GM19397 (cell line): Measurements from ENCODE around the gene TMEM151A.
A peak's percentile ranks its signal among the peaks of the same experiment; 100 is the strongest.

Experiments used
- ATAC-seq: cut with Tn5 transposase; IDR thresholded peaks from one replicate; pipeline ENCODE4 v1.9.1; 2021; ENCODE audit warnings: mild to moderate bottlenecking, moderate library complexity; ENCODE audit not compliant: unreplicated experiment

TMEM151A gene

DNA sequence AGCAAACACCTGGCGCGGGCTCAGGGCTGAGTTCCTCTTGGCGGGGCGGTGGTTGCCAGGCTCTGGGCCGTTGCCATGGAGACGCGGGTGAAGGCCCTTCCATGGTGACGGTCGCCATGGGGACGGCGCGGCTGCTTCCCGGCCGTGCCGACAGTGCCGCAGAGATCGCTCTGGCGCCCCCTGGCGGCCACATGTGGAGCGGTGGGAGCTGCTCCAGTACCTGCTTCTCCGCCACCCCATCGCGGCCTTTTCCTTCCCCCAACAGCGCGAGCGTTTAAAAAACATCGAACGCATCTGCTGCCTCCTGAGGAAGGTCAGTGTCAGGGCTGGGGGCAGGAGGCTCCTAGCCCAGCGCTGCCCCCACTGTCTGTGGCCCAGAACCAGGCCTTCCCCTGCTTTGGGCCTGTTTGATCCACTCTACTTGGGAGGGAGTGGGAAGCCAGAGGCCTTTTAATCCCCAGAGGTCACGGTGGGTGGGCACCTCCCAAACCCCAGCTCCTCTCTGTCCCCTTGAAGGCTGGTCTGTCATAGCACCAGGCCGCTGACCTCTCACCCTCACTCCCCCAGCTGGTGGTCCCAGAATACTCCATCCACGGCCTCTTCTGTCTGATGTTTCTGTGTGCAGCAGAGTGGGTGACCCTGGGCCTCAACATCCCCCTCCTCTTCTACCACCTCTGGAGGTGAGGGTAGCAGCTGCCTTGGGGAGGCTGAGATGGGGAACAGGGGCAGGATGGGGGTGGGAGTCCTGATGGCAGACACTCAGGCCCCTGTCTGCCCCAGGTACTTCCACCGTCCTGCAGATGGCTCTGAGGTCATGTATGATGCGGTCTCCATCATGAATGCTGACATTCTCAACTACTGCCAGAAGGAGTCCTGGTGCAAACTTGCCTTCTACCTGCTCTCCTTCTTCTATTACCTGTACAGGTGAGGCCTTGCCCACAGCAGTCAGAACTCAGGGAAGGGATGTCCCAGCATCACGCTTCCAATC lies 8.9 kb upstream of the TMEM151A start:
- ATAC-seq = peak; percentile 81

DNA sequence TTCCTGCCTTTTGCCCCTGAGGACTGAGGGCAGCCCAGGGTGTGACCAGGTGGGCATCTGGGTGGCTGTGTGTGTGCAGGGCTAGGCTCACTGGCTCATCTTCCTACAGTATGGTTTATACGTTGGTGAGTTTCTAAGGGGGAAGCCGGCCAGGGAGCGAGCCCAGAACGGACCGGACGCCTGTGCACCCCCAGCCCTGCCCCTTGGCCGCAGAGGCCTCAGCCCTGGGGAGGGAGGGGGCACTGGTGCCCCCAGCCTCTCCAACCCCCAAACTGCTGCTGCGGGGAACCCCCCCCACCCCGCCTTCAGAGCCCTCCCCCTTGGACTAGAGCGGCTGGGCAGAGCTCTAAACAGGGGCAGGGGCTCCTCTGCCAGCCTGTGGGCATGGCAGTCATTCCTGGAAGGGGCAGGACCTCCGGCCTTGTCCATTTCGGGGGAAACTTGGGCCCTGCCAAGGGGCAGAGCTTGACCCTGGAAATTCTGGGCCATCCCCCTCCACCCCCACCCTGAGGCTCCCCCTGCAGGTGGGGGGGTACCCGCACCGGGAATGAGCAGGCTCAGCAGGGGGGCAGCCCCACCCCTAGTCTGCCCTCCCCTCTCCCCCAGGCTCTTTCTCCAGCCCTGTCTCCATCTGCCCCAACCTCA lies 8.1 kb upstream of the TMEM151A start:
- ATAC-seq = no peak

DNA sequence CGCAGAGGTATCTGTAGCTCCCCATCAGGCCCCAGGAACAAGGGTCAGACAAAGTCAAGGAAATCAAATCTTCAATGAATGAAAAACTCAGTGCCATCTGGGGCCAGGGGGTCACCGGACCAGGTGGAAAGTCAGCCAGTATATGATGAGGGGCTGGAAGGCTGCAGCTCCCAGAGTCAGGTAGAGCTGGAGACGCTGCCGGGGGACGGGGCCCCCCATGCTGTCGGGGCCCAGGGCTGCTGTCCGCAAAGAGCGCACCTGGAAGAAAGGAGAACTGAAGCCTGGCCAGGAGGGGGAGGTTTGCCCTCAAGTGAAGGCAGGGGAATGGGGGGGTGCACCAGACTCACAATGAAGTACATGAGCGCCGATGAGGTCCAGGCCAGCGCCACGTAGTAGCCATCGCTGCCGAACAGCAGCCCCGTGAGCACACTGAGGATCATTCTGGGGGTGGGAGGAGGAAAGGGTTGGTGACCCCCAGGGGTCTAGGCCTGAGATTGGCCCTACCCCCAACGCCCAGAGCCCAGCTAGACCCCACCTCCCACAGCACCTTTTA lies 7.1 kb upstream of the TMEM151A start:
- ATAC-seq = no peak

DNA sequence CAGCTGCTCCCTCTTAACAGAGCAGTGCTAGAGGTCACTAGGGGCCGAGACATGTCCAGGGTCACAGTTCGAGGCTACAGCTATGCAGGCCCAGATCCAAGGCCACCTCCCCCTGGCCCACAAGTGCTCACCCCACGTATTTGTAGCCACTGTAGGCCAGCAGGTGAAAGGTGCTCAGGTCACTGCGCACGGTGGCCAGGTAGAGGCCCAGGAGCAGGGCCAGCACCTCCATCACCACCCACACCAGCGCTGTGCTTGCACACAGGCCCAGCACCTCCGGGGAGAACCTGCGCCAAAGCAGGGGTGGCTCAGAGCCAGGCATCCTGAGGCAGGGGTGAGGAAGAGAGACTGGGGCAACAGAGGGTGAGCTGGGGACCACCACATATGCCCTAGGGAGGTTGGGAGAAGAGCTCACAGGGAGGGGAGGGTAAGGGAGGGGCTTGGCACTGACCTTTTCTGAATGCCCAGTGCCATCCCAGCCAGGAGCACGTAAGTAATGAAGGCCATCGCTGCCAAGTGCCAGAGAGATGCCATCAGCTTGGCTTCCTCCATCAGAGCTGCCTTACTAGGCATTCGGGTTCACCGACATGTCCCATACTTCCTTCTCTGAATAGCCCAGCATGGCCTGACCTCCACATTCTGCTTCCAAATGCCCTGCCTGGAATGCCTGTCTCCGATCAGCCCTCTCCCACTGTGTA lies 6.3 kb upstream of the TMEM151A start:
- no peak for ATAC-seq

DNA sequence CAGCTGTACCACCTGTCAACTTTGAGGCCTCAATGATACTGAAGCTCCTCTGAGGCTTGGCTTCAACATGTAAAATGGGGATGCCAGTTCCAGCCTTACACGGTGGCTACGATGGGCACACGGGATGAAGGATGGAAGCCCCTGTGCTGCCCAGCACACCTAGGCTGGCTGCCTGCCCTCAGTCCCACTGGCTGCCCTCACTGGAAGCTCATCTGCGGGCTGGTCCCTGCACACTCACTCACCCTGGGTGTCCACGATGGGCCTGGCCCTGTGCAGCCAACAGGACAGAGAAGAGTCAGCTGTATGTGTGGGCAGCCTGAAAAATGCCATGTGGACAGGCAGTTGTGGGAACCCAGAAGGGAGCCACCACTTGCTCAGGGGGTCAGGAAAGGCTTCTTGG lies 5.0 kb upstream of the TMEM151A start:
- ATAC-seq = no peak

DNA sequence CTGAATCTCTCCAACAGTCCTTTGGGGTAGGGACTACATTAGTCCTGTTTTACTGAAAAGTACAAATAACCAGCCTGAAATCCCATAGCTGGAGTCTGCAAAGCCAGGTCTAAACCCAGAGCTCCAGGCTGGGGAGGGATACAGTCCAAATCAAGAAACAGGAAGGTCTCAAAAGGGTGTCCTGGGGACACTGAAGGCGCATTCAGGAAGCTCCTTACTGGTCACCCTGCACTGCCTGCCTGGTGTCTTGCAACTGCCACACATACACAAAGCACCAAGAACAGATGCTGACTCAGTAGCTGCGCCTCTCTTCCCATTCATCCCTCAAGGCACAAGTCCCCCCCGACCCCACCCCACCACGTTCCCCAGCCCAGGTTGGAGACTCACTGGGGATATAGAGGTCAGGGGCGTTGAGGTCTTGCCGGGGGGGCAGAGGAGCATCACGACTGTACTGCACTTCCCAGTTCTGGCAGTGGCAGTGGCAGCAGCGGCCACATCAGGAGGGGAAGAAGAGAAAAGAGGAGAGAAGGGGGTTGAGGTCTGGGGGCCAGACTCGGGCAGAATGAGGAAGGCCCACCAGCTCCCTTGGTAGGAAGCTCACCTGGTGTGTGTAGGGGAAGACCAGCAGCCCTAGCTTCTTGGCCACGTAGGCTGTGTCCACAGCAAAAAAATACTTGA lies 4.3 kb upstream of the TMEM151A start:
- no peak for ATAC-seq

DNA sequence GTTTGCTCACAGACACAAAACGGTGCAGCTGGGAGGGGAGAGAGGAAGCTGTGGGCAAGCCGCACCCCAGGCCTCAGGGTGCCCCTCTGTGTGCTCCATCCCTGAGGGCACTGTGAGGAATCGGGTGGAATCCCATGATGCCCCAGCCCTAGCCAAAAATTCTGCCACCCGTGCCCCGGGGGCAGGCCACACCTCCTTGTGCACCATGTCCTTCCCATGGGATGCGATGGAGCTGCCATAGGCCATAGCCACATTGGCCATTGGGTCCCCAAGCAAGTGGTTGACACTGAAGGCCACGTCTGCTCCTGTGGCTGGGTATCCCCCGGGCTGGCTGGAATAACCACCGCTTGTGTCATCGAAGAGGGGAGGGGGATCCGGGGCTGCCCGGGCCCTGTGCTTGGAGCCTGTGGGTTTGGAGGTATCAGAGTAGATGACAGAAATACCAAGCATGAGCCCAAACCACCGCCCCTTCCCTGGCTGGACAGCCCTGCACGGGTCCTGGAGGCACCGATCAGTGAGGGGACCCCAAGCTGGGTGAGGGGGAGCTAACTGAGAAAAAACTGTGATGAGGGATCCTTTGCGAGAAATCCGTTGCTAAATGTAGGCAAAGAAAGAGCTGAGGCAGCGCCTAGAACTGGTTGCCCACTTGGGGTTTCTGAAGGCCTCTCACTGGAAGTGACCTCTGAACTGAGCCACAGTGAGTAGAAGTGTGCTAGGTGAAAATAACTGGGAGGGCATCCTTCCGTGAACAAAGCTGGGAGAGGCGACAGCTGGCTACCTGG lies 3.6 kb upstream of the TMEM151A start:
- no peak for ATAC-seq

DNA sequence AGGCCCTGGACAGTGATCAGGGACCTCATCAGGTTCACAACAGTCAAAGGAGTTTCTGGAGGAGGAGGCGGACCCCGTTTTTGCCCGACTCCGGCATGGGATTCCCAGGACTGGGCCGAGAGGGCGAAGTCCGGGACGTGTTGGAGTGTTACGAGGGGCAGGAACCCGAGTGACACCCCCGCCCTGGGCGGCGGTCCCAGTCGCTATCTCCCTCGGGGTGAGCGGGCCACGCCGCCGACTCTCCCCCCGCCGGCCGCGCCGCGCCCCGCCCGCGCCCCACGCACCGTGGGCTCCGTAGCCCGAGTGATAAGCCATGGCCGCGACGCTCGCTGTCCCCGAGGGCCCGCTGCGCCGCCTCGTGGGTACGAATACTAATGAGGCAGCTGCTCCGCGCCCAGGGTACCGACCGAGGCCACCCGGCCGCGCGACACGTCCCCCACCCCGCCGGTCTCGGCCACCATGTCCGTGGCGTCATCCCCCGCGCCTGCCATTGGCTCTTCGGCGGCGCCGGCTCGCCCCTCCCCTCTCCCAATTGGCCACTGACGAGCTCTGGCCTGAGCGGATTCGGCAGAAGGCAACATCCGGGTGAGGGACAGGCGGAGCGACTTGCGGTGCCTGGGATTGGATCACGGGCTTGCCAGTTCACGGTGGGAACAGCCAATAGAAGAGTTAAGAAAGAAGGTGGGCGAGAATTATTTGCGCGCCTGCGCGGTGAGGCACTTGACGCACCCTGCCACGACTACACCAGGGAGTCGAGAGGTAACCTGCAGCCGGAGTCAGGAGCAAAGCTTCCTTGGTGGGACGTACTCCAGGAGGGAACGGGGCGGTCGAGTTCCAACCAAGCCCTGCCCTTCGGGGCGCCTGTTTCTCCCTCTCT lies 2.8 kb upstream of the TMEM151A start, which contains the start of gene YIF1A:
YIF1A (minus strand) TSS at position 473 of the 877 bp plus-strand sequence; CDS start at position 315, 158 bp downstream.
- peak; percentile 91 for ATAC-seq

DNA sequence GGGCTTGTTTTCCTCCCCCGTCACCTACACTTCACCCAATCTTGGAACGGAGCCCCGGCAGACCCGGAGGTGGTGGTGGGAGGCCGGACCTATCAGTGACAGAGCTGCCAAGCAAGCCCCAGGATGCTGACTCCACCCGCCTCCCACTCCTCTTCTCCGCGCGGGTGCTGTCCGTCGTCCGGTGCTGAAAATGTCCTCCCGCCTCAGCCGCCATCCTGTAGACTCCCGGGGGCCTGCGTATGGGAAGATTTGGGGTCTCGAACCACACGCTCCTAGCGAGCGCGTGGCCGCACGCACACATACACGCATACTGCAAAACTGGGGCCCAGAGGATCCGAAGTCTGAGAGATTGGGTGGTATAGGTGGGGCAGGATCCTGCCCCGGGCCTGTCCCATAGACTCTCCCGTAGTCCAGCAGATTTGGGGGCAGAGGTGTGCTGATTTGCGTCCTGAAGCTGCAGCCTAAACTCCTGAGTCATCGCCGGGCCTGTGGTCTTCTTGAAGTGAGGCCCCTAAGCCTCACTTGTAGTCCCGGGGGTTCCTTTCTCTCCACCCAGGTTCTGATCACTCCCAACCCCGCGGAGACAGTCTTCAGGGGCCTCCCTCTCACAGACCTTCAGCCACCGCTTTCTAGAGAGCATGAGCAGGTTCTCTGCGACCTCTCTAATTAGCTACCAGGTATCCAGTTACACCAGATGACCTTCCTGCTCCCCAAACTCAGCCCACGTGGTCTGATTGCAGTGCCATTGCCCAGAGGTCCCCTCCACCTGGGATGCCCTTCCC lies 2.0 kb upstream of the TMEM151A start:
- peak; percentile 27 for ATAC-seq

DNA sequence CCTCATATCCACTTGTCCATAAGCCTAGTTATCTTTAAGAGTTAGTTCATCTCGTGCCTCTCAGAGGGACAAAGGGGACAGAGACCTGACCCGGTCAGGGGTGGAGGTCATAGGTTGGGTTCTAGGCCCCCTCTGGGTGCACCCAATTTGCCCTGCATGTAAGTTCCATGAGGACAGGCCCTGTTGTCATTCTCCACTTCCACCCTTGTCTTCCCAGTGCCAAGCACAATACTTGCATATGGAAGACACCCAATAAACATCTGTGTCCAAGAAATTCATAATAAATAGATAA lies 1.4 kb upstream of the TMEM151A start:
- no peak for ATAC-seq

DNA sequence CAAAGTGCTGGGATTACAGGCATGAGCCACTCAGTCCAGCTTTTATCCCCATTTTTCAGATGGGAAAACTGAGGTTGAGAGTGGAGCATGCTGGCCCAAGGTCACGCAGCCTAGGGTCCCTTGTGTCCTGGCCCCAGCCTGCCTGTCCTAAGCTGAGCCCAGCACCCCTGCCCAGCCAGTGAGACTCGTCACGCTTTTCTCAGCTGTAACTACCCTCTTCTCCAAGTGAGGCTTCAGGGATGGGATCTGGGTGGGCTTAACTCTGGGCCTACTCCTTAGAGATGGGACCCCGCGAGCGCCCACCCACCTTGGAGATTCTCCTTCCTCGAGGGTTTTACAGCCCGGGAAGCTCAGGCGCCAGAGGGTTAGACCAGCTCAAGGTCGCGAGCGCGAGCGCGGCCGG lies 390 bp upstream of the TMEM151A start:
- ATAC-seq = no peak

DNA sequence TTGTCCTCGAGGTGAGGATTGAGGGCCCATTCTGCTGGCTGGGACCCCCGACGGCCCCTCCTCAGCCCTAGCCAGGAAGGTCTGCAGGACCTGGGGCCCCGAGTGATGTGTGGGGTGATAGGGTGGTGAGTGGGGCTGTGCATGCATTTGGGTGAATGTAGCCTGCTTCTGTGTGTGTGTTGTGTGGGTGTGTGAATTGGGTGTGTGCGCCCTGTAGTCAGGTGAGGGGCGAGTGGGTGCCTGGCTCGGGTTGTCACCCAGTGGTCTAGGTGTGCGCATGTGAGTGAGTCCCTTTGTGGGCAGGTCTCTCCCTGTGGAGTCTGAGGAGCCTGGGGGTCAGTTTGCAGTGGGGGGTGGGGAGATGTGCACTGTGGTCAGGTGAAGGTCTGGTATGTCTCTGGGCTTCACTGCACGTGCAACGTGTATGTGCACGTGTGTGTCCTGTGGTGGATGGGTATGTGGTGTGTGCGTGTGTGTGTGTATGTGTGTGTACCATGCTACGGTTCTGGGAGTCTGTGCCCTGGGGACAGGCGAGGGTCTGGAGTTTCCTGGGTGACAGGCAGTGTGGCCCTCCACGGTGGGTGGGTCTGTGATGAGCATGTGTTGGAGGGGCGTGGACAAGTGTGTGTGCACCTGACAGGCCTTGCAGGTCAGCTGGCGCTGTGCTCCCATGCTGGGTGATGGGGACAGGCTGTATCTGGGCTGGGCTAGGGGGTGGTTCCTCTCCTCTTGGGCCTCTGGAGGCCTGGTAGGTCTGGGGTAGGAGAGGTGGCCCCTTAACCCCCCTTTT lies 1.0 kb downstream of the TMEM151A start:
- ATAC-seq = no peak

DNA sequence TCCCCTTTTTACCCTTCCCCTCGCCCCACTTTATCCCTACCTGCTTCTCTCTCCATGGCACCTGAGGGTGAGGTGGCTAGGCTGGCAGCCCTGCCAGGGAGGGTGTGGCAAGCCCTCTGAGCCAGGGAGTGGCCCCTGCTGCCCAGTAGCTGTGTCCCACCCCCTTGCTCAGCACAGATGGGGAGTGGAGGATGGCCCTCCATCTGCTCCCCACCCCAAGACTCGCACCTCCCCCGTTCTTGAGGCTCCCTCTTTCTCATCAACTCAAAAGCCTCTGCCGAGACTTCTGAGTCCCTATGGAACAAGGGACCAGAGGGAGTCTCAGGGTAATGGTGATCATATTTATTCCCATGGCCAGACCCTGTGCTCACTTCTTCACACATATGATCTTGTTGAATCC lies 1.7 kb downstream of the TMEM151A start:
- ATAC-seq = no peak

DNA sequence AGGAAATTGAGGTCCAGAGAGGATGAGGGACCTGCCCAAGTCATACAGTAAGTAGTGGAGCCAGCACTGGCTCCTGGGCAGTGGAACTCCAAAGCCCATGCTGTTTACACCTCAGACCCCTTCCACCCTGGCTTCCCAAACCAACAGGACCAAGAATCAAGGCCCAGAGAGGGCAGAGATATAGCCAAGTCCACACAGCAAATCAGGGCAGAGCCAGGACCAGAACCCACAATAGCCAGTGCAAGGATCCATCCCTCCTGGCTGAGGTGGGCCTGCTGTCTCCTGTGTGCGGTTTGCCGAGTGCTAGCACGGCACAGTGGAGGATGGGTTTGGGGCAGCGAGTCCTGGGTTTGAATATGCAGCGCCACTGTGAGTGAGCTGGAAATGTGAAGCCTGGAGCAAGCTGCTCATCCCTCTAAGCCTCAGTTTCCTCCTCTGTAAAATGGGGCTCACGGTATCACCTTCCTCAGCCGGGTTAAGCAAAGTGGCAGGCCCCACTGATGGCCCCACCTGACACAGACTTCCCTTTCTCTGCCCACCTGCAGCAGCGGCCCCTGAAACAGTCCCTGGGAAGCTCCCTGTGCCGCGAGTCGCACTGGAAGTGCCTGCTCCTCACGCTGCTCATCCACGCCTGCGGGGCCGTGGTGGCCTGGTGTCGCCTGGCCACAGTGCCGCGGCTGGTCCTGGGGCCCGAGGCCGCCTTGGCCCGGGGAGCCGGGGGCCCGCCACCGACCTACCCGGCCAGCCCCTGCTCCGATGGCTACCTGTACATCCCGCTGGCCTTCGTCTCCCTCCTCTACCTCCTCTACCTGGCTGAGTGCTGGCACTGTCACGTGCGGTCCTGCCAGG lies 2.3 kb downstream of the TMEM151A start:
- ATAC-seq = no peak

DNA sequence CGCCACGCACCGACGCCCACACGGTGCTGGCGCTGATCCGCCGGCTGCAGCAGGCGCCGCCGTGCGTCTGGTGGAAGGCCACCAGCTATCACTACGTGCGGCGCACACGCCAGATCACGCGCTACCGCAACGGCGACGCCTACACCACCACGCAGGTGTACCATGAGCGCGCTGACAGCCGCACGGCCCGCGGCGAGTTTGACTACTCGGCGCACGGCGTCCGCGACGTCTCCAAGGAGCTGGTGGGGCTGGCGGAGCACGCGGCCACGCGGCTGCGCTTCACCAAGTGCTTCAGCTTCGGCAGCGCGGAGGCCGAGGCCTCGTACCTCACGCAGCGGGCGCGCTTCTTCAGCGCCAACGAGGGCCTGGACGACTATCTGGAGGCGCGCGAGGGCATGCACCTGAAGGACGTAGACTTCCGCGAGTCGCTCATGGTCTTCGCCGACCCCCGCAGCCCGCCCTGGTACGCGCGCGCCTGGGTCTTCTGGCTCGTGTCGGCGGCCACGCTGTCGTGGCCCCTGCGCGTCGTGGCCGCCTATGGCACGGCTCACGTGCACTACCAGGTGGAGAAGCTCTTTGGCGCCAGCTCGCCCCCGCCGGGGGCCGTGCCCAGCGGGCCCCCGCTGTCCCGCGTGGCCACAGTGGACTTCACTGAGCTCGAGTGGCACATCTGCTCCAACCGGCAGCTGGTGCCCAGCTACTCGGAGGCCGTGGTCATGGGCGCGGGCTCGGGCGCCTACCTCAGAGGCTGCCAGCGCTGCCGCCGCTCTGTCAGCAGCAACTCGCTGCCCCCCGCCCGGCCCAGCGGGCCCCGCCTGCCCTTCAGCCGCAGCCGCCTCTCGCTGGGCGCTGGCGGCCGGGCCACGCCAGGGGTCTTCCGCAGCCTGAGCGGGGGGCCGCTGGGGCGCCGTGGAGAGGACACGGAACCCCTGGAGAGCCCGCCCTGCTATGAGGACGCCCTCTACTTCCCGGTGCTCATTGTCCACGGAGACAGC lies 3.2 kb downstream of the TMEM151A start:
- ATAC-seq = no peak
